ENCODE measurements around the gene RGS8. TPM values are rescaled to one million over a fixed set of nuclear protein-coding genes. Genes with fewer than 3 reads are reported as not detected.

RGS8 gene
- total RNA-seq, 1 experiment from 2014 or later: 0.66 TPM

- Mint-ChIP-seq H3K4me1 (peaks cover 9% of the 10 kb centered on the region), H3K27me3 (ENCODE audit: low read depth) (no peaks in the 10 kb centered on the region), H3K27ac (no peak overlapping the region), H3K4me3 (no peak overlapping the region), H3K9me3 (no peaks in the 10 kb centered on the region), H3K36me3 (no peaks in the 10 kb centered on the region)
- TF ChIP-seq SP1 (CRISPR knock-in tag; conservative IDR thresholded peaks at IDR 0.05): no peak
- no peak for DNase-seq (ENCODE audit: low spot score)
- ChIA-PET POLR2A (no interaction called here), CTCF (no interaction called here)
- no peak for ATAC-seq
These were observed 29.1 kb upstream of the RGS8 start for GRCh38 chr1:182713492-182713891.

- CTCF ChIA-PET: no interaction called here
These were observed 25.5 kb upstream of the RGS8 start for GRCh38 chr1:182709855-182710254.

More at GRCh38 chr1:182709855-182710254, 25.5 kb upstream of the RGS8 start:
- DNase-seq (ENCODE audit: low spot score) (no peak), ATAC-seq (no peak)
- H3K4me3 Mint-ChIP-seq: no peak overlapping the region
- no peak overlapping the region for H3K27ac Mint-ChIP-seq
- TF ChIP-seq RELA (CRISPR knock-in tag; IDR thresholded peaks at IDR 0.05; ENCODE audit: borderline replicate concordance) (no peak), AR (CRISPR knock-in tag; IDR thresholded peaks at IDR 0.05) (no peak), KAT7 (CRISPR knock-in tag; IDR thresholded peaks at IDR 0.05; ENCODE audit: borderline replicate concordance) (no peak), ETV6 (CRISPR knock-in tag; IDR thresholded peaks at IDR 0.05) (no peak), FOXJ3 (CRISPR knock-in tag; IDR thresholded peaks at IDR 0.05; ENCODE audit: borderline replicate concordance) (no peak), PRRX2 (CRISPR knock-in tag; IDR thresholded peaks at IDR 0.05) (no peak), HMGXB4 (CRISPR knock-in tag; IDR thresholded peaks at IDR 0.05) (no peak), ZNF138 (CRISPR knock-in tag; conservative IDR thresholded peaks at IDR 0.05) (no peak), ZNF232 (CRISPR knock-in tag; IDR thresholded peaks at IDR 0.05) (no peak), ELF4 (CRISPR knock-in tag; IDR thresholded peaks at IDR 0.05; ENCODE audit: low read depth) (no peak), ATF6 (CRISPR knock-in tag; IDR thresholded peaks at IDR 0.05) (no peak), ZMAT4 (CRISPR knock-in tag; IDR thresholded peaks at IDR 0.05) (no peak), CREM (CRISPR knock-in tag; IDR thresholded peaks at IDR 0.05) (no peak), CTCF (IDR thresholded peaks at IDR 0.05) (no peak), MXD4 (CRISPR knock-in tag; IDR thresholded peaks at IDR 0.05; ENCODE audit: borderline replicate concordance) (no peak), NFYB (CRISPR knock-in tag; conservative IDR thresholded peaks at IDR 0.05; ENCODE audit: low read depth) (no peak)
- no peaks in the 10 kb centered on the region for H3K36me3 Mint-ChIP-seq
- no peaks in the 10 kb centered on the region for H3K9me3 Mint-ChIP-seq
- no peaks in the 10 kb centered on the region for H3K4me1 Mint-ChIP-seq
- H3K27me3 Mint-ChIP-seq (ENCODE audit: low read depth): no peaks in the 10 kb centered on the region
- POLR2A ChIA-PET: no interaction called here

All from WTC11 (cell line).